Left lobe of liver (tissue), 2 donors: Measurements from ENCODE around the gene SHFL. TPM values are rescaled to one million over a fixed set of nuclear protein-coding genes. Genes with fewer than 3 reads are reported as not detected.

Source experiments
- ATAC-seq: fragments of 200-7000 bp; cut with Tn5 transposase; one replicate; pipeline ENCODE4 v1.9.1; 2020; ENCODE audit warnings: mild to moderate bottlenecking, moderate library complexity
- DNase-seq: peaks from one replicate; pipeline ENCODE4 v3.0.0-alpha.2; 2020; ENCODE audit warnings: low spot score
- total RNA-seq: library from RNA; stranded (reverse); gene quantifications from one replicate; pipeline ENCODE4 v1.2.1, GENCODE V29; 2021
- donor health status: DM: no; HTN: no; CAD: no; lungs with moderate emphysema.
- donor health status: DM: no; HTN: yes; CAD: no.

The SHFL gene
- total RNA-seq, 1 donor from 2014 or later = 72.7 TPM

DNA sequence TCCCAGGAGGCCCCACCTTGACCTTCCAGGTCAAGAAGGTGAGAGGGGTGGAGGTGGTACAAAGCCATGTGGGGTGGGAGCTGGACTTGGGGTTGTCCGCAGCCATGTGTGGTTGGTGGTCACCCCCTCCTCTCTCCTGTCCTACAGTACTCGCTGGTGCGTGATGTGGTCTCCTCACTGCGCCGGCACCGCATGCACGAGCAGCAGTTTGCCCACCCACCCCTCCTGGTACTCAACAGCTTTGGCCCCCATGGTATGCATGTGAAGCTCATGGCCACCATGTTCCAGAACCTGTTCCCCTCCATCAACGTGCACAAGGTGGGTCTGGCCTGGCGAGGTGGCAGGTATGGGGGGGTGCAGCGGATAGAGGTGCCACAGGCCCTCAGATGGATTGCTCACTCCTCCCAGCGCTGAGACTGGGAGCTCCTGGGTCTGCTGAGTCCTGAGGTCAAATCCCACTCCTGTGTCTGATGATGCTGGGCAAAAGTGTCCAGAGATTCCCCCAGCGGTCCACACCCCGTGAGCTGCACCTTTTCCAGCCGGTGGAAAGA lies 21.8 kb downstream of the SHFL start:
- no peak for DNase-seq

DNA sequence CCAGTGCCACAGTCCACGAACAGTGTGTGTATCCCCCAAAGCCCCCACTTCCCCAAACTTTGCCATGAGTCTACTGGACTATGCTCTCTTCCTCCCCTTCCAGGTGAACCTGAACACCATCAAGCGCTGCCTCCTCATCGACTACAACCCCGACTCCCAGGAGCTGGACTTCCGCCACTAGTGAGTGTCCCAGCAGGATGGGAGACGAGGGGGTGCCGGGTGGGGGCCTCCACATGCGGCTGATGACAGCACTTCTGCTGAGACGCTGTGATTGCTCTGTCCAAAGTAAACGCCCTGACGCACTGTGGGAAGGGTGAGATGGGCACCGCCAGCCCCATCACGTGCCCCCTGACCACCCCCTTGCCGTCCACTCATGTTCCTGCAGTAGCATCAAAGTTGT lies 23.4 kb downstream of the SHFL start:
- DNase-seq (no peak), ATAC-seq (no peak)

More for the DNA sequence above, 21.8 kb downstream of the SHFL start:
- no peak for ATAC-seq

DNA sequence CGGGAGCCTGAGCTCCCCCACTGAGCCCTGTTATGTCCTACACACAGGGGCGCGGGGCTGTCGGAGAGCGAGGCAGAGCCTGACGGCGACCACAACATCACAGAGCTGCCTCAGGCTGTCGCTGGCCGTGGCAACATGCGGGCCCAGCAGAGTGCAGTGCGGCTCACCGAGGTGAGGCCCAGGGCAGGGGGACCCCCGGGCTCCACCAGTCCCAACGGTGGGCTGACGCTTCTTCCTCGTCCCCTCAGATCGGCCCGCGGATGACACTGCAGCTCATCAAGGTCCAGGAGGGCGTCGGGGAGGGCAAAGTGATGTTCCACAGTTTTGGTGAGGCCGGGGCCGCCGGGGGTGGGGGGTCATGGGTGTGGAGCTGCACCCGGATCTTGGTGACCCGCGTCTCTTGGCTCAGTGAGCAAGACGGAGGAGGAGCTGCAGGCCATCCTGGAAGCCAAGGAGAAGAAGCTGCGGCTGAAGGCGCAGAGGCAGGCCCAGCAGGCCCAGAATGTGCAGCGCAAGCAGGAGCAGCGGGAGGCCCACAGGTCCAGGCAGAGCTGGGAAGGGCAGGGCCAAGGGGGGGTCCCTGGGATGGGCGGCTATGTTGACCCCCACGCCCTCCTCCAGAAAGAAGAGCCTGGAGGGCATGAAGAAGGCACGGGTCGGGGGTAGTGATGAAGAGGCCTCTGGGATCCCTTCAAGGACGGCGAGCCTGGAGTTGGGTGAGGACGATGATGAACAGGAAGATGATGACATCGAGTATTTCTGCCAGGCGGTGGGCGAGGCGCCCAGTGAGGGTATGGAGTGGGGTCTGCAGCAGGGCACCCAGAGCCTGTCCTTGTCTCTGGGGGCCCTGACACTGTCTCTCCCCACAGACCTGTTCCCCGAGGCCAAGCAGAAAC lies 24.2 kb downstream of the SHFL start:
- DNase-seq (no peak), ATAC-seq (no peak)

DNA sequence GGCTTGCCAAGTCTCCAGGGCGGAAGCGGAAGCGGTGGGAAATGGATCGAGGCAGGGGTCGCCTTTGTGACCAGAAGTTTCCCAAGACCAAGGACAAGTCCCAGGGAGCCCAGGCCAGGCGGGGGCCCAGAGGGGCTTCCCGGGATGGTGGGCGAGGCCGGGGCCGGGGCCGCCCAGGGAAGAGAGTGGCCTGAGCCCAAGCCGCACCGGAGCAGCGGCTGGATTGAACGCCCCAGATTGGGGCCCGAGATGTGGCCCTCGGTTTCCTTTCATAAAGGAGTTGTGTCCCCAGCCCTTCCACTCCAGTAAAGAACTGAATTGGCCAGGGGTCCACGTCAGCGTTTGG lies 24.8 kb downstream of the SHFL start:
- DNase-seq = no peak
- ATAC-seq = no peak

DNA sequence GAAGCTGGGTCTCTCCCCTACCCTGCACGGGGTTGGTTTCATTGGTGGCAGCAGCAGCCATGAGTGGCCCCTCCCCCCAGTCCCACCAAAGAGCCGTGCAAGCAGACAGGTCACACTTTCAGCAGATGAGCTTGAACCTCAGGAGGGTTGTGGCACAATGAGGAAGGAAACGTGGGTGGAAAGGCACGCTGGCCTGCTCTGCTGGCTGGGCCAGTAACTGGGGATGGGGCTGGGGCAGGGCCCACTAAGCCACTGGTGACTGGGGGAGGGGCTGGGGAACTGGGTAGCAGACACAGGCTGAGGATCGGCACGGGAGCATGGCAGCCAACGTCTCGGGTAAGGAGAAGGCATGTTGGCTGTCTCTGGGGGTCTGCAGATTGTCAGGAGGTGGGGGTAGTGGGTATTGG lies 25.3 kb downstream of the SHFL start, which contains the start of gene P2RY11:
Gene P2RY11 (plus strand): TSS at position 289 of the 407 bp plus-strand sequence. CDS start 29 bp downstream, at position 318.
- DNase-seq = no peak
- no peak for ATAC-seq

DNA sequence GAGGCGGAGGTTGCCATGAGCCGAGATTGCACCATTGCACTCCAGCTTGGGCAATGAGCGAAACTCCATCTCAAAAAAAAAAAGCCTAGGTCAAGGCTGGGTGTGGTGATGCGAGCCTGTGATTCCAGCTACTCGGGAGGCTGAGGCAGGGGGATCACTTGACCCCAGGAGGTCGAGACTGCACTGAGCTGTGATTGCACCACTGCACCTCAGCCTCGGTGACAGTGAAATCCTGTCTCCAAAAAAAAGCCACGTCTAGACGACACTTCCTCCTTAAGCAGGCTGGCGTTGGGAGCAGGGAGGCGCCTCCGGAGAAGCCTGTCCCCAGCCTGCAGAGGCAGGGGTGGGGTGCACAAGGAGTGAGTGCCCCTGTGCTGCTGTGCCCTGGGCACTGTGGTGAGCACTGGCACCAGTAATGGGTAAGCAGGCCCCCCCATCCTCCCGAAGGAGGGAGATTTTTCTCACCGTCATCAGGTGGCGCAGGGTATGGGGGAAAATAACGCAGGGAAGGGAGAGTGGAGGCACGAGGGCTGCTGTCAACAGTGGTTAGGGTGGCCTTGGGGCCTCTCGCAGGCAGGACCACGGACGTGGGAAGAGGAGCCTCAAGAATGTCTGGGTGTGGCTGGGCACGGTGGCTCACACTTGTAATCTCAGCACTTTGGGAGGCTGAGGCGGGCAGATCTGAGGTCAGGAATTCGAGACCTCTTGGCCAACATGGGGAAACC lies 26.1 kb downstream of the SHFL start:
- ATAC-seq = no peak
- DNase-seq = no peak

DNA sequence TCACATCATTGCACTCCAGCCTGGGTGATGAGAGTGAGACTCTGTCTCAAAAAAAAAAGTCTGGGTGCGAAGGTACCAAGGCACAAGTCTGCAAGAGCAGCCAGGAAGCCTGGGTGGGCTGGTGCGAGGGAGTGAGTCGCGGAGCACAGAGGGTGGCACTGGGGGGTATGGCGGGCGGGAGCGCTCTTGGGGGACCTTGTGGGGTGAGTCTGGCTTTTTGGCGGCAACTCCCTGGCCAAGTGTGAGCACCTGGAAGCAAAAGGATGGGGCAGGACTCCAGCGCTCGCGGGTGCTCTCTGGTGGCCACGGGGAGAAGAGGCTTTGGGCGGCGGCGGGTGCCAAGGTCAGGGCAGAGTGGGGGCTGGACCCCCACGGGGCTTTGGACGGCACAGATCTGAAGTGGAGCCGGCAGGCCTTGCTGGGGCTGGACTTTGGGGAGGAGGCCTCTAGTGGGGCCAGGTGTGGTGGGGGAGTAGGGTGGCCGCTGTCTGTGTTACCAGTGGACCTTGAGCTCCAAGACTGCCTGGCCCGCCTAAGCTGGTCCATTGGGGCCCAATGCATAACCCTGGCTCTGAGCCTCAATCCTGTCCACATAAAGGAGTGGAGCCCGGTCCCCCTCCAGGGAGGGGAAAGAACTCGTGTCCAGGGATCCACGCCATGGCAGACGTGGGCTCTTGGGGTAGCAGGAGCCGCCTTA lies 26.9 kb downstream of the SHFL start:
- ATAC-seq (peak; percentile 76), DNase-seq (no peak)

DNA sequence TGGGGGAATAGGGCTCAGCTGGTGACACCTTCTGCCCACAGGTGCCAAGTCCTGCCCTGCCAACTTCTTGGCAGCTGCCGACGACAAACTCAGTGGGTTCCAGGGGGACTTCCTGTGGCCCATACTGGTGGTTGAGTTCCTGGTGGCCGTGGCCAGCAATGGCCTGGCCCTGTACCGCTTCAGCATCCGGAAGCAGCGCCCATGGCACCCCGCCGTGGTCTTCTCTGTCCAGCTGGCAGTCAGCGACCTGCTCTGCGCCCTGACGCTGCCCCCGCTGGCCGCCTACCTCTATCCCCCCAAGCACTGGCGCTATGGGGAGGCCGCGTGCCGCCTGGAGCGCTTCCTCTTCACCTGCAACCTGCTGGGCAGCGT lies 27.5 kb downstream of the SHFL start:
- DNase-seq = peak; percentile 47

DNA sequence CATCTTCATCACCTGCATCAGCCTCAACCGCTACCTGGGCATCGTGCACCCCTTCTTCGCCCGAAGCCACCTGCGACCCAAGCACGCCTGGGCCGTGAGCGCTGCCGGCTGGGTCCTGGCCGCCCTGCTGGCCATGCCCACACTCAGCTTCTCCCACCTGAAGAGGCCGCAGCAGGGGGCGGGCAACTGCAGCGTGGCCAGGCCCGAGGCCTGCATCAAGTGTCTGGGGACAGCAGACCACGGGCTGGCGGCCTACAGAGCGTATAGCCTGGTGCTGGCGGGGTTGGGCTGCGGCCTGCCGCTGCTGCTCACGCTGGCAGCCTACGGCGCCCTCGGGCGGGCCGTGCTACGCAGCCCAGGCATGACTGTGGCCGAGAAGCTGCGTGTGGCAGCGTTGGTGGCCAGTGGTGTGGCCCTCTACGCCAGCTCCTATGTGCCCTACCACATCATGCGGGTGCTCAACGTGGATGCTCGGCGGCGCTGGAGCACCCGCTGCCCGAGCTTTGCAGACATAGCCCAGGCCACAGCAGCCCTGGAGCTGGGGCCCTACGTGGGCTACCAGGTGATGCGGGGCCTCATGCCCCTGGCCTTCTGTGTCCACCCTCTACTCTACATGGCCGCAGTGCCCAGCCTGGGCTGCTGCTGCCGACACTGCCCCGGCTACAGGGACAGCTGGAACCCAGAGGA lies 28.0 kb downstream of the SHFL start:
- ATAC-seq = peak; percentile 6
- no peak for DNase-seq

More for the DNA sequence above, 27.5 kb downstream of the SHFL start:
- ATAC-seq = peak; percentile 12

DNA sequence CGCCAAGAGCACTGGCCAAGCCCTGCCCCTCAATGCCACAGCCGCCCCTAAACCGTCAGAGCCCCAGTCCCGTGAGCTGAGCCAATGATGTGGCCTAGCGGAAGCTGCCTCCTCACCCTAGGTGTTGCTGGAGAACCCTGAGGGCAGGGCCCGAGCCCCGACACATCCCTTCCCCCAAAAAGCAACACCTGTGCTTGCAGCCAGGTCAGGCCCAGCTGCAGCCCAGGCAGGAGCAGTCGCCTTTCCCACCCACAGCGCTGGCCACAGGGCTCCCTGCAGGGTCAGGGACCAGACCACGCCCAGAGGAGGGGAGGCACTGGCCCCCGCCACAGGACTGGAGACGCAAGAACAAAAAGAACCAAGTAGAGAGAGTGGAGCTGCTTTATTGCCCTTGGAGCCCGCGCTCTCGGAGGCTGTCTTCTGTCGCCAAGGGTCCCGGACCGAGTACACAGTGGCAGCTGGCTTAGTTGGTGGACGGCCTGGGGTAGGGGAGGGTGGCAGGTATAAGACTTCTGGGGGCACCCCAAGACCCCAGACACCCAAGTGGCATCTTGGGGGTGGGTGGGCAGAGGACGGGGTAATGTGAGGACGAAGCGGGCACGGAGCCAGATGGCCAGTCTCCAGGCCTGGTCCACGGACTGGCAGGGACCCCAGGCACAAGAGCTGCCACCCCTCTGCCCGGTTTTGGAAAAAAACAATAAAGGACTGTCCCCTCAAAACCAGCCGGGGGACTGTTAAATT lies 28.7 kb downstream of the SHFL start:
- DNase-seq = no peak
- ATAC-seq = no peak

DNA sequence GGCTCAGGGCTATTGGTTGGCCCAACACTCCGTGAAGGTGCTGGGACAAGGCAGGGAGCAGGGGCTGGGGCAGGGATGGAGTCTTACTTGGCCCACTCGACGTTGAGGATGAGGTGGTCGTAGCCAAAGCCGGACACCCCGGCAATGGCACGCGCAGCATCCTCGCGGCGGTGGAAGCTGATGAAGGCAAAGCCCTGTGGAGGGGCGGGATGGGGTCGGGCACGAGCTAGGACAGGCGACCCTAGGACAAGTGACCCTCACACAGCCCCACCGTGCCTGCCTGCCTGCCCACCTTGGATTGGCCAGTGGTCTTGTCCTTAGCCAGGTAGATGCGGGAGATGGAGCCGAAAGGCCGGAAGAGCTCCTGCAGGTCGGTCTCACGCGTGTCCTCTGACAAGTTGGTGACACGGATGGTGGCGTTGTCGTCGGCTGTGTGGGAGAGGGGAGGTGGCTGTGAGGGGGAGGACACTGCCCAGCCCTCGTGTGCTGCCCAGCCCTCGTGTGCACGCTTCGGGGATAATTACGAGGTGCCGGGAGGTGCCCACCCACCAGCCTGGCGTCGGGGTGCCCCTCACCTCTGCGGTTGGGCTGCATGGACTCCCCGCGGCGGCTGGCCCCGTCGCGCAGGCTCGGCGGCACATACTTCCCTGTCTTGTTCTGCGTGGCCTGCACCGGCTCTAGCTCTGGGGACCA lies 29.4 kb downstream of the SHFL start:
- ATAC-seq (no peak), DNase-seq (no peak)

DNA sequence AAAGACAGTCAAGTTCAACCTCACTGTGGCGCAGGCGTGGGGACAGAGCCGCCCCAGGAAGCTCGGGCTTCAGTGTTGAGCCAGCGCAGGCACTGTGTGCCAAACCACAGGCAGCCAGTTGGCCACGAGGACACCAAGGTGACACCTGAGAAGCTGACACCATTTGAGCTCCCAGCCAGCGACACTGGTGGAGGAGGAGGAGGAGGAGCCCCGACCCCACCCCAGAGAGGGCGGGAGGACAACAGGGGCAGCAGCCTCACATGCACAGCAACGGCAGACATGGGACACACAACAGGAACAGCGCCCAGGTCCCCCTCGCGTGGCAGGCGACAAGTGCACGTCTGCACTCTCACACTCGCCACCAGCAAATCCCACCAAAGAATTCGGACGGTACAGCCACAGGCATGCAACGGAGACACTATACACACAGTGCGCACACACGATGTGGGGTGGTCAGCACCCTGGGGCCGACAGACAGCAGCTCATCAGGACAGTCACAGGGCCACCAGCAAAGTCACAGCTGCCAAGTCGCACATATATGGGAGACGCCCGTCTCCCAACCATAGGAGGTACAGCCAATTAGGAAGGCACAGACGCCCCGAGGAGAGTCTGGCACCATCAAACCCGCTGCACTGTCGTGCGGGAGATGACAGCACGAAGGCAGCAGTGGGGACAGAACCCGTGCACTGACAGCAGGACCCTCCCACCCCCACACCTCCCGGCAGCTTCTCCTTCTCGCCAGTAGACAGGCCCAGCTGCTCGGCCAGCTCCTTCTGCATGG lies 30.2 kb downstream of the SHFL start:
- DNase-seq (no peak), ATAC-seq (no peak)

DNA sequence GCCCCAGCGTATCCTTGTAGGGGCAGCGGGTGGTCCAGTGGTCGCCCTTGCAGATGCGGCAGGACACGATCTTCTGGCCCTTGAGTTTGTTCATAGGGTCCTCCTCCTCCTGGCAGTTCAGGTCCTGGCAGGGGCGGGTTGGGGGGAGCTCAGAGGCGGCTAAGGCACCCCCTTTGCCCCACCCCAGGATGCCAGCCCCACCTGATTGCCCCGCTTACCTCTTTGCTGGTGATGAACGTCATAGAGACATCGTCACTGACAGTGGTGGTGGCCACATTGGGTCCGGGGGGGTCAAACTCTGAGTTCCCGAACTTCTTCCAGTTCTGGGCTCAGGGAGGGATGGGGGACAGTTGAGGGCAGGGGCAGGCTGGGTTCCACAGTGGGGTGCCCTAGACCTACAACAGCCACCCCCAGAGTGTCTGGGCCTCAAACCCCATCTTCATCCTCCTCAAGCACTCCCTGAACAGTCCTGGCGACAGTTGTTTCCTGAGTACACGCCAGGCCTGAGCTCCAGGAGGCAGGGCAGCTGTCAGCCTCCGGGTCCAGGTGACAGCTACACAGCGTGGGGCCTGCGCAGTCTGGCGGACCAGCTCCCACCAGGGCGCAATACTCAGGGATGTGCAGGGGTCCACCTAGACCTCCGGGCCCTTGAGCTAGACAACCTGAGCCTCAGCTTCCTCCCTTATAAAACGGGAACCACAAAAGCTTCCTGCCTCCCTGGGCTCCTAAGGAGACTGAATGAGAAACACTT lies 30.9 kb downstream of the SHFL start:
- ATAC-seq (no peak), DNase-seq (no peak)

DNA sequence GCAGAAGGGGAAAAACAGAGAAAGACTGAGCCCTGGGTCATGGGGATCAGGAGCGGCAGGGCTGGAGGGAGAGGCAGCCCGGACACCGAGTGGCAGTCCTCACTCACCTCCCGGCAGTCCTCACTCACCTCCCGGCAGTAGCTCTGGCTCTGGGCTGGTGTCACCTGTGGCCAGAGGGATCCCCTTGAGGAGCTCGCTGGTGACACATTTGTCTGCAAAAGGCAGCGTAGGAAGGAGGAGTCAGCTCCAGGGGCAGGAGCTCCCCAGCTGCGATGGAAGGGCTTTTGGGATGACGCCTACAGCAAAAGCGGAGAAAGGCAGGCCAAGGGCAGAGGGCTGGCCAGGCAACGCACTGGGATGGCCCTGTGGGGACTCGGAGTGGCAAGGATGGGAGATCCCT lies 32.8 kb downstream of the SHFL start:
- DNase-seq (no peak), ATAC-seq (no peak)

DNA sequence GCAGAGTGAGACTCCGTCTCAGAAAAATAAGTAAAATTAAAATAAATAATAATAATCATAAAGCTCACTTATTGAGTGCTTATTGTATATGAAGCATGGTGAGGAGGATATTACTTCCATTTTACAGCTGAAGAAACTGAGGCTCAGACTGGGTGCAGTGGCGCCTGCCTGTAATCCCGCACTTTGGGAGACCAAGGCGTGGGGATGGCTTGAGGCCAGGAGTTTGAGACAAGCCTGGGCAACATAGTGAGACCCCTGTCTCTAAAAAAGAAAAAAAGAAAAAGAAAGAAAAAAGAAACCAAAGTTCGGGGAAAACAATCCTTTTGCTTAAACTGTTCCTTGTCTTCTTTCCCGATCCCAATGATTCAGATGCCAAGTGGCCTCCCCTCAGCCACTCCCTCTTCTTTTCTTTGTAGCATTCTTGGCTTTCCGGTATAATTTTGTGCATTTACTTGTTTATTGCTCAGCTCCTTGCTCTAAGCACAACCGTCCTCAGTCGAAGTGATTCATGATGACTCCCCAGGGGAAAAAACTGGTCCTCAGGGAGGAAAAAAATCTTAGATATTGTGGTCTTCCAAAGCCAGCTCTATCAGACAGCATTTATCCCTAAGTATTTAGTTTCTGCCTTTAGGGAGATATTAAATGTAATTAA lies 34.5 kb downstream of the SHFL start:
- ATAC-seq = no peak
- no peak for DNase-seq

DNA sequence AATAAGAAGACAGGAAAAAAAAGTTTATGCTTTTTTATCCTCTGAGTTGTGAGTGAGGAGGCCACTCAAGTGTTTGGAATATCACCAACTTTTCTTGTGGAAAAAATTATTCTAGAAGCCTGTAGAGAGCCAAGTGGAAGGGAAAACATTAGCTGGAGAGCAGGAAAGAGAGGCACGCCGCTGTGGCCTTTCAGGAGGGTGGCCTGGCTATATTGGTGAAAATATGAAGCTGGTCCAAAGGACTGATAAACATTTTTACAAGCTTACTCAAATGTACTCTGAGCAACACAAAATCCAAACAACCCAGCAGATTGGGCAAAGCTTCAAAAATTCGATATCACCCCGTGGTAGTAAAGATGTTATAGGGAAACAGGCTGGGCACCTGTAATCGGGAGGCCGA lies 35.9 kb downstream of the SHFL start:
- no peak for ATAC-seq
- no peak for DNase-seq

DNA sequence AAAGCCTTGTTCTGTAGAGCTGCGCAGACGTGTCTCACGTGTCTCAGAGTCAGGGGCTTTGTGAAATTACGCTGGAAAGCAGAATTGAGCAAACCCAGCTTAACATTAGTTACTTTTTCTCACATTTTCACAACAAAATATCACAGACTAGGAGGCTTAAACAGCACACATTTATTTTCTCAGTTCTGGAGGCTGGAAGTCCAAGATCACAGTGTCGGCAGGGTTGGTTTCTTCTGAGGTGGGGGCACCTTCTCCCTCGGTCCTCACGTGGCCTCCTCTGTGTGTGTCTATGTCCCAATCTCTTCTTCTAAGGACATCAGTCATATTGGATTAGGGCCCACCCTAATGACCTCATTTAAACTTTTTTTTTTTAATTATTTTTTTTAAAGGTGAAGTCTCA lies 38.3 kb downstream of the SHFL start:
- ATAC-seq (no peak), DNase-seq (no peak)
